CD14-positive monocyte (primary cell): ENCODE results near the gene GLB1L3. TPM values are rescaled to one million over a fixed set of nuclear protein-coding genes. Genes with fewer than 3 reads are reported as not detected.

Source experiments
- DNase-seq, 3 donors: peaks; one replicate each; pipeline ENCODE4 v3.0.0-alpha.2; 2011 to 2022
- H2AFZ ChIP-seq: 2 replicates; pipeline ENCODE4 v1.6.0; 2012; ENCODE audit warnings: mild to moderate bottlenecking, low read depth, low read length, inconsistent platforms; ENCODE audit not compliant: insufficient read depth, poor library complexity, severe bottlenecking
- H3K27ac ChIP-seq, 2 donors: 1 replicate in 1 of 2; 2 replicates in 1 of 2; pipeline ENCODE4 v1.5.1; 2012 to 2013; ENCODE audit warnings: low read length in 2 of 2, control low read depth in 1 of 2, inconsistent platforms in 1 of 2, low read depth in 1 of 2, mild to moderate bottlenecking in 1 of 2
- H3K27me3 ChIP-seq, 2 donors: one replicate each; pipeline versions ENCODE4 v1.6.0 to v1.6.1; 2011 to 2013; ENCODE audit warnings: low read length in 2 of 2; ENCODE audit not compliant: control insufficient read depth in 2 of 2, insufficient read depth in 2 of 2
- H3K36me3 ChIP-seq, 2 donors: replicated peaks in 1 of 2; 1 replicate in 1 of 2; 2 replicates in 1 of 2; pipeline versions ENCODE4 v1.5.1 to v1.6.1; 2012 to 2013; ENCODE audit warnings: low read length in 2 of 2, control low read depth in 1 of 2, inconsistent platforms in 1 of 2, mild to moderate bottlenecking in 1 of 2; ENCODE audit not compliant: insufficient read depth in 2 of 2, control insufficient read depth in 1 of 2
- H3K4me1 ChIP-seq, 2 donors: 1 replicate in 1 of 2; 2 replicates in 1 of 2; pipeline versions ENCODE4 v1.5.1 to v1.6.1; 2012 to 2013; ENCODE audit warnings: low read length in 2 of 2, control low read depth in 1 of 2, inconsistent platforms in 1 of 2, mild to moderate bottlenecking in 1 of 2, moderate library complexity in 1 of 2; ENCODE audit not compliant: insufficient read depth in 2 of 2, control insufficient read depth in 1 of 2
- H3K4me2 ChIP-seq: replicated peaks from 2 replicates; pipeline ENCODE3; 2012; ENCODE audit warnings: low read length, moderate library complexity, mild to moderate bottlenecking; ENCODE audit not compliant: poor library complexity, severe bottlenecking; ENCODE audit errors: extremely low read depth
- H3K4me3 ChIP-seq, 3 experiments: fragments of 200-600 bp in 1 of 3; sonication (generic) in 1 of 3; replicated peaks in 1 of 3; 1 replicate in 2 of 3; 2 replicates in 1 of 3; pipeline ENCODE4 v1.5.1; 2011 to 2013; ENCODE audit warnings: low read length in 3 of 3, mild to moderate bottlenecking in 3 of 3, control low read depth in 2 of 3, low read depth in 2 of 3, inconsistent platforms in 1 of 3, moderate library complexity in 1 of 3
- H3K79me2 ChIP-seq: 2 replicates; pipeline ENCODE4 v1.6.0; 2012; ENCODE audit warnings: mild to moderate bottlenecking, control low read depth, inconsistent platforms, low read length, moderate library complexity; ENCODE audit not compliant: insufficient read depth
- H3K9ac ChIP-seq: 2 replicates; pipeline ENCODE4 v1.6.0; 2017; ENCODE audit warnings: low read length, mild to moderate bottlenecking; ENCODE audit not compliant: insufficient read depth, poor library complexity, severe bottlenecking
- H3K9me3 ChIP-seq, 2 donors: replicated peaks in 1 of 2; 1 replicate in 1 of 2; 2 replicates in 1 of 2; pipeline versions ENCODE4 v1.5.1 to v1.6.1; 2012 to 2013; ENCODE audit warnings: low read length in 2 of 2, control low read depth in 1 of 2; ENCODE audit not compliant: control insufficient read depth in 1 of 2, insufficient read depth in 1 of 2
- H4K20me1 ChIP-seq: 2 replicates; pipeline ENCODE4 v1.6.0; 2012; ENCODE audit warnings: mild to moderate bottlenecking, low read length, control low read depth, moderate library complexity; ENCODE audit not compliant: insufficient read depth
- H3K27ac Mint-ChIP-seq, 7 donors: one replicate each; pipeline ENCODE4 v1.8.0; 2020; ENCODE audit warnings: mild to moderate bottlenecking in 7 of 7, mixed read lengths in 7 of 7, moderate library complexity in 6 of 7, inconsistent platforms in 2 of 7
- H3K27me3 Mint-ChIP-seq, 3 donors: one replicate each; pipeline ENCODE4 v1.8.0; 2021 to 2022; ENCODE audit warnings: low read depth in 3 of 3, mild to moderate bottlenecking in 3 of 3, mixed read lengths in 3 of 3, moderate library complexity in 3 of 3, inconsistent platforms in 1 of 3
- H3K36me3 Mint-ChIP-seq, 2 donors: one replicate each; pipeline ENCODE4 v1.8.0; 2020; ENCODE audit warnings: mixed read lengths in 2 of 2, inconsistent platforms in 1 of 2, mild to moderate bottlenecking in 1 of 2
- H3K4me1 Mint-ChIP-seq: one replicate; pipeline ENCODE4 v1.8.0; 2020; ENCODE audit warnings: mild to moderate bottlenecking, mixed read lengths
- H3K4me3 Mint-ChIP-seq, 2 donors: one replicate each; pipeline ENCODE4 v1.8.0; 2020; ENCODE audit warnings: mild to moderate bottlenecking in 2 of 2, mixed read lengths in 2 of 2, moderate library complexity in 1 of 2
- H3K9me3 Mint-ChIP-seq, 7 donors: one replicate each; pipeline ENCODE4 v1.8.0; 2020 to 2022; ENCODE audit warnings: mixed read lengths in 7 of 7, mild to moderate bottlenecking in 6 of 7, moderate library complexity in 6 of 7, inconsistent platforms in 2 of 7
- WGBS: methylation state at CpG from one replicate; pipeline ENCODE4 v1.1.5; 2013; ENCODE audit warnings: missing lambda C conversion rate; ENCODE audit not compliant: insufficient coverage; 5-methylcytosine and 5-hydroxymethylcytosine counted together
- intact Hi-C, 2 donors: fragments of 100-400 bp; cut with micrococcal nuclease; formaldehyde crosslinking; loops; one replicate each; pipeline versions ENCODE4 v1.15.0 to v1.15.1; 2023
- polyA plus RNA-seq, 3 donors: library from polyadenylated mRNA; depleted of rRNA in 1 of 3; unstranded in 2 of 3; stranded (reverse) in 1 of 3; fragments of 300-500 nt in 2 of 3; fragments of >200 nt in 1 of 3; fragmentation: Illumina TruSeq in 2 of 3; gene quantifications; 1 replicate in 2 of 3; 2 replicates in 1 of 3; pipeline ENCODE4 v1.2.3, GENCODE V29; 2012 to 2021
- TF ChIP-seq, protein P1 (sequence below): fragments of 200-600 bp; IDR thresholded peaks from one replicate; pipeline ENCODE4 v1.8.0; 2022; ENCODE audit warnings: antibody characterized with exemption, mild to moderate bottlenecking

The GLB1L3 gene
- polyA plus RNA-seq, 3 donors: not detected

- intact Hi-C loops: no loop called here
- peaks cover 0 to 3% (median 0%) of the 10 kb centered on the region in 7 donors for H3K9me3 Mint-ChIP-seq
- peaks cover 9 to 13% (median 13%) of the 10 kb centered on the region in 3 donors for H3K27me3 Mint-ChIP-seq
- Histone ChIP-seq H3K27me3 (no peaks in the 10 kb centered on the region), H3K4me1 (no peaks in the 10 kb centered on the region), H2AFZ (no peak overlapping the region), H3K9me3 (no peaks in the 10 kb centered on the region), H3K4me3 (no peak overlapping the region), H3K79me2 (no peaks in the 10 kb centered on the region), H3K36me3 (no peaks in the 10 kb centered on the region), H4K20me1 (no peaks in the 10 kb centered on the region), H3K27ac (no peak overlapping the region), H3K9ac (no peak overlapping the region), H3K4me2 (no peak overlapping the region)
- WGBS: no CpG with 5 or more reads among the region's 2 CpGs
- no peaks in the 10 kb centered on the region for H3K36me3 Mint-ChIP-seq
- no peak for DNase-seq
- no peak overlapping the region for H3K4me3 Mint-ChIP-seq
- no peaks in the 10 kb centered on the region for H3K4me1 Mint-ChIP-seq
- TF ChIP-seq, protein P1, sequence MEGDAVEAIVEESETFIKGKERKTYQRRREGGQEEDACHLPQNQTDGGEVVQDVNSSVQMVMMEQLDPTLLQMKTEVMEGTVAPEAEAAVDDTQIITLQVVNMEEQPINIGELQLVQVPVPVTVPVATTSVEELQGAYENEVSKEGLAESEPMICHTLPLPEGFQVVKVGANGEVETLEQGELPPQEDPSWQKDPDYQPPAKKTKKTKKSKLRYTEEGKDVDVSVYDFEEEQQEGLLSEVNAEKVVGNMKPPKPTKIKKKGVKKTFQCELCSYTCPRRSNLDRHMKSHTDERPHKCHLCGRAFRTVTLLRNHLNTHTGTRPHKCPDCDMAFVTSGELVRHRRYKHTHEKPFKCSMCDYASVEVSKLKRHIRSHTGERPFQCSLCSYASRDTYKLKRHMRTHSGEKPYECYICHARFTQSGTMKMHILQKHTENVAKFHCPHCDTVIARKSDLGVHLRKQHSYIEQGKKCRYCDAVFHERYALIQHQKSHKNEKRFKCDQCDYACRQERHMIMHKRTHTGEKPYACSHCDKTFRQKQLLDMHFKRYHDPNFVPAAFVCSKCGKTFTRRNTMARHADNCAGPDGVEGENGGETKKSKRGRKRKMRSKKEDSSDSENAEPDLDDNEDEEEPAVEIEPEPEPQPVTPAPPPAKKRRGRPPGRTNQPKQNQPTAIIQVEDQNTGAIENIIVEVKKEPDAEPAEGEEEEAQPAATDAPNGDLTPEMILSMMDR: no peak
- no peak overlapping the region for H3K27ac Mint-ChIP-seq
These were observed 79.0 kb downstream of the GLB1L3 start for GRCh38 chr11:134355136-134355535.

DNA sequence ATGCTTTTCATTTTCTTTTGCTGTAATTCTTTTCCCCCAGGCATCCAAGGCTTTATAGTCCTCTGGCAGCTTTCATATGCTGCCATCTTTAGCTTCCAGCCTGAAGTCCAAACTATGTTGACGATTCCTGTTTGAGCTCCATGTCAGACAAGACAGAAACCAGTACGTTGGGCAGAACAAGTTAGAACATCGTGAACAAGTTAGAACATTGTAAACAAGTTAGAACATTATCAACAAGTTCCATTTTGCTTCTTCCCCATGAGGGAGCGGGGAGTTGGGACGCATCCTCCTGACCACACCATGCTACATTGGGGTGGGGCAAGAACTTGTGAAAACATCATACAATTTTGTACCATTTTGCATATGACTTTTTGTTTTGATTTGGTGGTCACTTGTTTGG, 79.5 kb downstream of the GLB1L3 start:
- H3K4me1 Mint-ChIP-seq: no peaks in the 10 kb centered on the region
- H3K27ac Mint-ChIP-seq: no peak overlapping the region
- H3K4me3 ChIP-seq: no peak overlapping the region
- no peak overlapping the region for H2AFZ ChIP-seq
- DNase-seq: no peak
- WGBS: 94% methylated on average over 3 of the region's 5 CpGs
- intact Hi-C loops: no loop called here
- H3K36me3 ChIP-seq: no peaks in the 10 kb centered on the region
- TF ChIP-seq, protein P1: no peak
- no peaks in the 10 kb centered on the region for H3K9me3 ChIP-seq
- H3K4me1 ChIP-seq: no peaks in the 10 kb centered on the region
- no peaks in the 10 kb centered on the region for H4K20me1 ChIP-seq
- peaks cover 0 to 3% (median 0%) of the 10 kb centered on the region in 7 donors for H3K9me3 Mint-ChIP-seq
- peaks cover 9 to 14% (median 13%) of the 10 kb centered on the region in 3 donors for H3K27me3 Mint-ChIP-seq
- H3K27me3 ChIP-seq: no peaks in the 10 kb centered on the region
- H3K4me2 ChIP-seq: no peak overlapping the region
- H3K27ac ChIP-seq: no peak overlapping the region
- no peaks in the 10 kb centered on the region for H3K36me3 Mint-ChIP-seq
- H3K79me2 ChIP-seq: no peaks in the 10 kb centered on the region
- no peak overlapping the region for H3K4me3 Mint-ChIP-seq
- H3K9ac ChIP-seq: no peak overlapping the region
